GM12878 (cell line): ENCODE measurements around the gene FLNC. TPM values are rescaled to one million over a fixed set of nuclear protein-coding genes. Genes with fewer than 3 reads are reported as not detected.

Experiments used
- ATAC-seq: fragments of 200-7000 bp; cut with Tn5 transposase; 3 replicates; pipeline ENCODE4 v1.9.1; 2020; ENCODE audit warnings: mild to moderate bottlenecking, moderate library complexity
- BruUV-seq: library from RNA; stranded (reverse); fragments of 400-500 nt; replicated peaks from 2 replicates; lab custom pipeline; 2021; lab: Mats Ljungman, UMichigan
- CTCF ChIA-PET: fragments of 300-600 bp; sonication (Branson Sonifier 250); formaldehyde crosslinking; extraction: SDS; loops from one replicate; lab custom pipeline; 2021; ENCODE audit warnings: inconsistent platforms; lab: Yijun Ruan, JAX
- POLR2A ChIA-PET: fragments of 350-600 bp; formaldehyde crosslinking; extraction: SDS; loops from one replicate; lab custom pipeline; 2021; ENCODE audit warnings: inconsistent platforms; lab: Charles Lee
- RAD21 ChIA-PET: fragments of 300-600 bp; sonication (Branson Sonifier 250); formaldehyde crosslinking; loops from one replicate; lab custom pipeline; 2023; ENCODE audit warnings: antibody characterized with exemption; ENCODE audit not compliant: unreplicated experiment; lab: Charles Lee
- SMC1A ChIA-PET: fragments of 300-600 bp; sonication (Branson Sonifier 250); formaldehyde crosslinking; loops from one replicate; lab custom pipeline; 2023; ENCODE audit not compliant: unreplicated experiment, uncharacterized antibody; lab: Charles Lee
- DNase-seq: peaks from one replicate; pipeline ENCODE4 v3.0.0-alpha.2; 2011; ENCODE audit warnings: low read depth, low spot score
- FAIRE-seq: peaks from 3 replicates; lab custom pipeline; 2011; peaks lifted over from hg19 to GRCh38; lab: Jason Lieb, UNC
- H2AFZ ChIP-seq: 2 replicates; pipeline ENCODE4 v1.6.0; 2011; ENCODE audit warnings: low read depth, low read length, control low read depth; ENCODE audit not compliant: control insufficient read depth
- H3K27ac ChIP-seq: 2 replicates; pipeline ENCODE4 v1.5.1; 2011; ENCODE audit warnings: control low read depth; ENCODE audit not compliant: control insufficient read depth, insufficient read depth
- H3K27me3 ChIP-seq, 2 experiments: replicated peaks in 1 of 2; 2 replicates each; pipeline versions ENCODE4 v1.6.0 to v1.6.1; 2011; ENCODE audit warnings: low read length in 1 of 2; ENCODE audit not compliant: control insufficient read depth in 2 of 2, insufficient read depth in 2 of 2
- H3K36me3 ChIP-seq, 2 experiments: 2 replicates each; pipeline ENCODE4 v1.5.1; 2011; ENCODE audit warnings: low read length in 1 of 2; ENCODE audit not compliant: control insufficient read depth in 2 of 2, insufficient read depth in 2 of 2
- H3K4me1 ChIP-seq: 2 replicates; pipeline ENCODE4 v1.6.1; 2011; ENCODE audit warnings: mild to moderate bottlenecking, low read length, moderate library complexity, mixed read lengths; ENCODE audit not compliant: control insufficient read depth, insufficient read depth
- H3K4me2 ChIP-seq: 2 replicates; pipeline ENCODE4 v1.6.0; 2011; ENCODE audit warnings: control low read depth; ENCODE audit not compliant: control insufficient read depth, insufficient read depth
- H3K4me3 ChIP-seq: fragments of 200-600 bp; sonication (generic); 2 replicates; pipeline ENCODE4 v1.5.1; 2016
- H3K79me2 ChIP-seq: 2 replicates; pipeline ENCODE4 v1.6.0; 2011; ENCODE audit warnings: low read length; ENCODE audit not compliant: control insufficient read depth, insufficient read depth
- H3K9ac ChIP-seq: 2 replicates; pipeline ENCODE4 v1.8.0; 2011; ENCODE audit warnings: low read length, control low read depth, mixed read lengths; ENCODE audit not compliant: control insufficient read depth, insufficient read depth
- H3K9me3 ChIP-seq: replicated peaks from 3 replicates; pipeline ENCODE4 v1.5.1; 2011; ENCODE audit warnings: mild to moderate bottlenecking, low read length; ENCODE audit not compliant: control insufficient read depth, insufficient read depth
- H4K20me1 ChIP-seq: 2 replicates; pipeline ENCODE4 v1.6.0; 2011; ENCODE audit not compliant: control insufficient read depth, insufficient read depth
- BMI1 ChIP-seq: fragments of 450-650 bp; IDR thresholded peaks from 2 replicates; pipeline ENCODE4 v1.6.1; 2016; ENCODE audit warnings: mild to moderate bottlenecking, moderate library complexity, borderline replicate concordance
- IKZF2 ChIP-seq, 2 experiments: fragments of 450-650 bp; IDR thresholded peaks; 2 replicates each; pipeline ENCODE4 v1.6.1; 2017; ENCODE audit warnings: mild to moderate bottlenecking in 2 of 2, moderate library complexity in 2 of 2
- IRF4 ChIP-seq: IDR thresholded peaks from 2 replicates; pipeline ENCODE4 v1.6.1; 2011; ENCODE audit warnings: low read depth, low read length
- KLF5 ChIP-seq: fragments of 450-650 bp; IDR thresholded peaks from 2 replicates; pipeline ENCODE4 v1.6.1; 2014; ENCODE audit warnings: mild to moderate bottlenecking; ENCODE audit not compliant: partially characterized antibody
- MEF2A ChIP-seq: IDR thresholded peaks from 2 replicates; pipeline ENCODE4 v1.6.1; 2011; ENCODE audit warnings: low read depth, mild to moderate bottlenecking, low read length, moderate library complexity; ENCODE audit not compliant: insufficient read depth
- MYC ChIP-seq: IDR thresholded peaks from 2 replicates; pipeline ENCODE4 v1.6.1; 2011; ENCODE audit warnings: mild to moderate bottlenecking, low read length, moderate library complexity, inconsistent platforms; ENCODE audit not compliant: insufficient read depth, insufficient replicate concordance, insufficient read length, severe bottlenecking
- POLR2AphosphoS2 ChIP-seq: IDR thresholded peaks from 2 replicates; pipeline ENCODE4 v1.6.1; 2011; ENCODE audit warnings: low read depth, mild to moderate bottlenecking, low read length, improper control_type of control experiment, moderate library complexity
- SP1 ChIP-seq: IDR thresholded peaks from one replicate; pipeline ENCODE4 v1.6.1; 2011; ENCODE audit warnings: low read depth, low read length
- YBX1 ChIP-seq: fragments of 450-650 bp; IDR thresholded peaks from 2 replicates; pipeline ENCODE4 v1.6.1; 2016; ENCODE audit warnings: antibody characterized with exemption
- ZBTB11 ChIP-seq: fragments of 450-650 bp; formaldehyde crosslinking; IDR thresholded peaks from 2 replicates; pipeline ENCODE4 v1.5.0; 2022; ENCODE audit warnings: mild to moderate bottlenecking, missing genetic modification characterization
- ZNF274 ChIP-seq: IDR thresholded peaks from one replicate; pipeline ENCODE4 v1.8.0; 2011; ENCODE audit not compliant: insufficient read length, insufficient read depth
- WGBS: methylation state at CpG from one replicate; pipeline ENCODE4 v1.1.6; 2016; ENCODE audit warnings: low lambda C conversion rate; ENCODE audit not compliant: insufficient replicate concordance, insufficient coverage; ENCODE audit errors: missing lambda C conversion rate; 5-methylcytosine and 5-hydroxymethylcytosine counted together
- in situ Hi-C: fragments of 300-500 bp; cut with MboI; formaldehyde crosslinking; loops from 9 replicates; pipeline ENCODE4 v1.14.3; 2018; ENCODE audit warnings: mixed read lengths
- intact Hi-C: fragments of 100-400 bp; cut with micrococcal nuclease; formaldehyde crosslinking; loops from one replicate; pipeline ENCODE4 v1.14.2; 2022; ENCODE audit not compliant: unreplicated experiment
- polyA plus RNA-seq, 11 experiments: library from polyadenylated mRNA; depleted of rRNA in 4 of 11; unstranded in 6 of 11; stranded (reverse) in 5 of 11; fragments of >200 nt; fragmentation: Nextera tagmentation in 4 of 11; fragmentation: Illumina TruSeq in 1 of 11; extraction: Ambion mirVana in 4 of 11; extraction: Trizol in 1 of 11; gene quantifications; 1 replicate in 1 of 11; 2 replicates in 10 of 11; pipeline versions ENCODE4 v1.2.1 to v1.2.3, GENCODE V29; 2011 to 2016; ENCODE audit warnings: inconsistent platforms in 2 of 11, missing spikeins in 2 of 11, low read depth in 1 of 11
- total RNA-seq, 4 experiments: library from RNA; depleted of rRNA in 3 of 4; stranded (reverse); fragments of >200 nt in 3 of 4; fragmentation: Illumina TruSeq in 1 of 4; extraction: Trizol in 1 of 4; gene quantifications; 2 replicates each; pipeline versions ENCODE4 v1.2.1 to v1.2.3, GENCODE V29; 2013 to 2021

FLNC gene
- total and polyA plus RNA-seq, 10 of the 15 experiments (the other 5 are each of a cell fraction or from before 2014, with no cell fraction given) = 0.01 to 0.21 (median 0.06) TPM; not detected in 3

GRCh38 chr7:128827971-128828711 lies 2.1 kb upstream of the FLNC start:
- H2AFZ ChIP-seq = no peak overlapping the region
- H3K4me1 ChIP-seq = peaks cover 8% of the 10 kb centered on the region
- ChIA-PET CTCF (no interaction called here), RAD21 (no interaction called here), POLR2A (interaction anchor here (0.7 kb wide), 1 partner anchor 45 kb away, joined by 4 read pairs; no protein-coding TSS in a partner anchor), SMC1A (no interaction called here)
- DNase-seq = no peak
- intact Hi-C loops (no loop called here), in situ Hi-C loops (no loop called here)
- H3K79me2 ChIP-seq = no peaks in the 10 kb centered on the region
- no peaks in the 10 kb centered on the region for H3K9me3 ChIP-seq
- H3K27ac ChIP-seq = no peak overlapping the region
- no TSS peak for BruUV-seq
- no peak overlapping the region for H3K4me3 ChIP-seq
- H3K36me3 ChIP-seq = no peaks in the 10 kb centered on the region
- no peak overlapping the region for H3K4me2 ChIP-seq
- 39% methylated on average over 10 of the region's 10 CpGs for WGBS
- no peak for FAIRE-seq
- H4K20me1 ChIP-seq = no peaks in the 10 kb centered on the region
- H3K27me3 ChIP-seq = peaks cover 15 to 17% of the 10 kb centered on the region in 2 experiments
- no peak for ATAC-seq
- no peak overlapping the region for H3K9ac ChIP-seq
- no peak for TF ChIP-seq ZNF274
- TF ChIP-seq IRF4 = no peak
- no peak for TF ChIP-seq SP1
- TF ChIP-seq YBX1 = no peak
- TF ChIP-seq BMI1 = no peak
- TF ChIP-seq ZBTB11 (CRISPR knock-in tag) = no peak
- TF ChIP-seq MYC = no peak
- no peak for TF ChIP-seq IKZF2 (IDR thresholded peaks at IDR 0.05)
- TF ChIP-seq KLF5 = no peak
- TF ChIP-seq MEF2A = no peak
- TF ChIP-seq POLR2AphosphoS2 = no peak
